Measurements from ENCODE around the gene ELMOD1.

The ELMOD1 gene

GRCh38 chr11:107608809-107609208, 17.9 kb downstream of the ELMOD1 start:
- no peak for TF ChIP-seq TAF1 (IDR thresholded peaks at IDR 0.05; ENCODE audit: borderline replicate concordance, insufficient read depth, low read length)

GRCh38 chr11:107609400-107610218, 18.7 kb downstream of the ELMOD1 start:
- TF ChIP-seq FOXP2 (optimal IDR thresholded peaks at IDR 0.05; ENCODE audit: borderline replicate concordance, extremely low read depth, extremely low read length, insufficient read depth), result no peak
- no peak for TF ChIP-seq REST (IDR thresholded peaks at IDR 0.05; ENCODE audit: insufficient read depth in 1 of 2, low read depth in 2 of 2, low read length in 2 of 2)
- no peak for TF ChIP-seq POLR2AphosphoS5 (IDR thresholded peaks at IDR 0.05; ENCODE audit: low read depth, low read length)
- TF ChIP-seq TAF1 (IDR thresholded peaks at IDR 0.05; ENCODE audit: borderline replicate concordance, insufficient read depth, low read length), result no peak

- no peak for TF ChIP-seq SIN3A (IDR thresholded peaks at IDR 0.05; ENCODE audit: borderline replicate concordance, insufficient read depth, low read length)
- no peak for TF ChIP-seq POLR2AphosphoS5 (IDR thresholded peaks at IDR 0.05; ENCODE audit: low read depth, low read length)
- no peak for TF ChIP-seq REST (IDR thresholded peaks at IDR 0.05; ENCODE audit: insufficient read depth in 1 of 2, low read depth in 2 of 2, low read length in 2 of 2)
- TF ChIP-seq FOXP2 (optimal IDR thresholded peaks at IDR 0.05; ENCODE audit: borderline replicate concordance, extremely low read depth, extremely low read length, insufficient read depth), result no peak
- TF ChIP-seq TAF1 (IDR thresholded peaks at IDR 0.05; ENCODE audit: borderline replicate concordance, insufficient read depth, low read length), result no peak
Observed at GRCh38 chr11:107612445-107612844, 21.5 kb downstream of the ELMOD1 start.

- TF ChIP-seq REST (IDR thresholded peaks at IDR 0.05; ENCODE audit: insufficient read depth in 1 of 2, low read depth in 2 of 2, low read length in 2 of 2), result no peak
- TF ChIP-seq SIN3A (IDR thresholded peaks at IDR 0.05; ENCODE audit: borderline replicate concordance, insufficient read depth, low read length), result no peak
- no peak for TF ChIP-seq TAF1 (IDR thresholded peaks at IDR 0.05; ENCODE audit: borderline replicate concordance, insufficient read depth, low read length)
- TF ChIP-seq FOXP2 (optimal IDR thresholded peaks at IDR 0.05; ENCODE audit: borderline replicate concordance, extremely low read depth, extremely low read length, insufficient read depth), result no peak
- no peak for TF ChIP-seq POLR2AphosphoS5 (IDR thresholded peaks at IDR 0.05; ENCODE audit: low read depth, low read length)
Observed at GRCh38 chr11:107619926-107620325, 29.0 kb downstream of the ELMOD1 start.

- TF ChIP-seq POLR2AphosphoS5 (IDR thresholded peaks at IDR 0.05; ENCODE audit: low read depth, low read length) (no peak), TAF1 (IDR thresholded peaks at IDR 0.05; ENCODE audit: borderline replicate concordance, insufficient read depth, low read length) (no peak), SIN3A (IDR thresholded peaks at IDR 0.05; ENCODE audit: borderline replicate concordance, insufficient read depth, low read length) (no peak), REST (IDR thresholded peaks at IDR 0.05; ENCODE audit: insufficient read depth in 1 of 2, low read depth in 2 of 2, low read length in 2 of 2) (no peak), FOXP2 (optimal IDR thresholded peaks at IDR 0.05; ENCODE audit: borderline replicate concordance, extremely low read depth, extremely low read length, insufficient read depth) (no peak)
Observed at GRCh38 chr11:107621081-107621480, 30.1 kb downstream of the ELMOD1 start.
